ENCODE measurements around the gene RAPGEF1. TPM values are rescaled to one million over a fixed set of nuclear protein-coding genes. Genes with fewer than 3 reads are reported as not detected.
A peak's percentile ranks its signal among the peaks of the same experiment; 100 is the strongest.
"Not testable (repeated sequence)": the region's sequence is repeated elsewhere in the genome, so short reads cannot be mapped to it uniquely, and the experiment has no call there.

Gene RAPGEF1
- total and polyA plus RNA-seq, 9 donors: 17.0 to 64.4 (median 36.4) TPM

DNA sequence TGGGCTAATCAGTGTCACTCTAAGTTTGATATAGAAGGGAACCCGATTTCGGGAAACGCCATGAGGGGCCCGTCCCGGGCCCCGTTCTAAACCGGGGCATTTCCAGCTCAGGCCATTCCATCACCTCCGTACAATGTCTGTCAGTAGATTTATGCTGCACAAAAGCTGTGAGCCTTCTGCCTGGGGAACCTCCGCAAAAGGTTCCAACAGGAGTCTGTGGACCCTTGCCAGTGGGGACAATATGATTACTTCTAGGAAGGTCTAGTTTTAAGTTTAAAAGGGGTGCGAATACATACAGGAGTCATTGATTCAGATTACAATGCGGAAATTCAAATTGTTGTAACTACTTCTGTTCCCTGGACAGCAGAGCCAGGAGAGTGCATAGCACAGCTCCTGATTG, 57.6 kb downstream of the RAPGEF1 start:
- TF ChIP-seq EP300 (IDR thresholded peaks at IDR 0.05) (no peak), POLR2A (IDR thresholded peaks at IDR 0.05) (no peak)
- TF ChIP-seq, protein P1, sequence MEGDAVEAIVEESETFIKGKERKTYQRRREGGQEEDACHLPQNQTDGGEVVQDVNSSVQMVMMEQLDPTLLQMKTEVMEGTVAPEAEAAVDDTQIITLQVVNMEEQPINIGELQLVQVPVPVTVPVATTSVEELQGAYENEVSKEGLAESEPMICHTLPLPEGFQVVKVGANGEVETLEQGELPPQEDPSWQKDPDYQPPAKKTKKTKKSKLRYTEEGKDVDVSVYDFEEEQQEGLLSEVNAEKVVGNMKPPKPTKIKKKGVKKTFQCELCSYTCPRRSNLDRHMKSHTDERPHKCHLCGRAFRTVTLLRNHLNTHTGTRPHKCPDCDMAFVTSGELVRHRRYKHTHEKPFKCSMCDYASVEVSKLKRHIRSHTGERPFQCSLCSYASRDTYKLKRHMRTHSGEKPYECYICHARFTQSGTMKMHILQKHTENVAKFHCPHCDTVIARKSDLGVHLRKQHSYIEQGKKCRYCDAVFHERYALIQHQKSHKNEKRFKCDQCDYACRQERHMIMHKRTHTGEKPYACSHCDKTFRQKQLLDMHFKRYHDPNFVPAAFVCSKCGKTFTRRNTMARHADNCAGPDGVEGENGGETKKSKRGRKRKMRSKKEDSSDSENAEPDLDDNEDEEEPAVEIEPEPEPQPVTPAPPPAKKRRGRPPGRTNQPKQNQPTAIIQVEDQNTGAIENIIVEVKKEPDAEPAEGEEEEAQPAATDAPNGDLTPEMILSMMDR (IDR thresholded peaks at IDR 0.05): no peak
- no peaks in the 10 kb centered on the region for H3K36me3 ChIP-seq
- intact Hi-C loops (cut with DNase I): no loop called here
- DNase-seq: no peak
- peaks cover 7% of the 10 kb centered on the region for H3K4me1 ChIP-seq (ENCODE audit: insufficient read depth)
- no peak overlapping the region for H3K4me3 ChIP-seq
- H3K27me3 ChIP-seq: no peaks in the 10 kb centered on the region
- H3K9me3 ChIP-seq: no peaks in the 10 kb centered on the region
- H3K27ac ChIP-seq: peak overlapping the region in 1 of 2 donors; percentile 15
- 30 to 38% (median 31%) methylated on average over 11 of the region's 11 CpGs for WGBS, 3 donors

DNA sequence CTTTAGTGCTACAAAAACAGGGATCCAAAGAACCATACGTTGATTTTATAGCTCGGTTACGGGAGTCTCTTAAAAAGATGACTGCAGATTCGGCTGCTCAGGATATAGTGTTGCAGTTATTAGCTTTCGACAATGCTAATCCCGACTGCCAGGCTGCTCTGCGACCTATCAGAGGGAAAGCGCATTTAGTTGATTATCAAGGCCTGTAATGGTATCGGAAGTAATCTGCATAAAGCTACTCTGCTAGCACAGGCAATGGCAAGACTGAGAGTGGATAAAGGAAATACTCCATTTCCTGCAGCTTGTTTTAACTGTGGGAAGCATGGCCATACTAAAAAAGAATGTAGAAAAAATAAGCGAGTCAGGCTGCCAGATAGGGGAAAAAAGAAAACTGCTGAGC, 58.0 kb downstream of the RAPGEF1 start:
- H3K27me3 ChIP-seq; intact Hi-C loops (cut with DNase I); H3K9me3 ChIP-seq; H3K4me1 ChIP-seq (ENCODE audit: insufficient read depth); H3K4me3 ChIP-seq; H3K36me3 ChIP-seq; H3K27ac ChIP-seq; DNase-seq: not testable (repeated sequence)
- whole genome bisulfite sequencing, 3 donors: 56 to 69% (median 68%) methylated on average over 10 of the region's 10 CpGs

DNA sequence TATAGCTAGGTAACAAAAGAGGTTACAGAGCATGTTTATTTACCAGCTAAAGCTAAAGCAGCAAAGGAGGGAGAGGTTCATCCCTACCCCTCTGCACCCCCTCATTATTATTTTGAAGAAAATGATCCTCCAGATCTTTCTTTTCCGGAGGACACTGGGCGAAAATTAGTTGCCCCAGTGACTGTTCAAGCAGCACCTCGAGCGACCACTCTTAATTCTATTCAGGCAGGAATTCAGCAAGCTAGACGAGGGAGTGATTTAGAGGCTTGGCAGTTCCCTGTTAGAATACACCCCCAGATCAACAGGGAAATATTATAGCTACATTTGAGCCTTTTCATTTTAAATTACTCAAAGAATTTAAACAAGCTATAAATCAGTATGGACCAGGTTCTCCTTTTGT, 58.8 kb downstream of the RAPGEF1 start:
- 79 to 92% (median 85%) methylated on average over 5 of the region's 5 CpGs for WGBS, 3 donors
- H3K4me3 ChIP-seq; H3K27me3 ChIP-seq; H3K27ac ChIP-seq; H3K9me3 ChIP-seq; H3K36me3 ChIP-seq; DNase-seq; intact Hi-C loops (cut with DNase I): not testable (repeated sequence)
- H3K4me1 ChIP-seq (ENCODE audit: insufficient read depth): peaks cover 15% of the 10 kb centered on the region

DNA sequence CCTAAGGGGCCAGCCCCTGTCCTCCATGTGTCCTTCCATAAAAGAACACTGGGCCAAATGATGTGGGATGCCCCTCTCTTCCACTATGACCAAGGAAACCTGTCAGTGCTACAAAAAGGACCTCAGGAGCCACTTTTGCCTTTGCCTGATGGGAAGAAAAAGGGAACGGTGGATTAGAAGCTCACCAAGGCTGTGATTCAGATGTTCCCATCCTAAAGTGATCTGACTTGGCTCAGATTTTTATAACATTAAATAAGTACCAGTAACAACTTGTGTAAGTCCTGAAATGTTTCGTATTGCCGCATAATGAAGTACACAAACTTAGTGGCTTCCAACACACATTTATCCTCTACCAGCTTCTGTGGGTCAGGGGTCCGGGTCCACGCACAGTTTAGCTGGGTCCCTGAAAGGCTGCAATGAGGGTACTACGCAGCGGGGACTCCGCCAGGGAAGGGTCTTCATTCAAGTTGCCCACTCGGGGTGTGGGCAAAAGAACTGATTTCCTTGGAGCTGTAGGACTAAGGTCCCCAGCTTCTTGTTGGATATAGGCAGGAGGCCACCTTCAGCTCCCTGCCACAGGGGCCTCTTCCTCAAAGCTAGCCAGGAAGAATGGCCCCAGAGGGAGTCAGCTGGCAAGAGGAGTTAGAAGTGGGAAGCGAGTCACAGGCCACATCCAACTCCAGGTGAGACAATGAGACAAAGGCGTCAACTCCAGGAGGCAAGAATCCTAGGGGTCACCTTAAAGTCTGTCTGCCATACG, 60.4 kb downstream of the RAPGEF1 start:
- H3K4me3 ChIP-seq: no peak overlapping the region
- TF ChIP-seq, protein P1 (IDR thresholded peaks at IDR 0.05): no peak
- TF ChIP-seq POLR2A (IDR thresholded peaks at IDR 0.05) (no peak), EP300 (IDR thresholded peaks at IDR 0.05) (no peak)
- WGBS, 3 donors: 86 to 96% (median 91%) methylated on average over 12 of the region's 12 CpGs
- no peaks in the 10 kb centered on the region for H3K36me3 ChIP-seq
- H3K27me3 ChIP-seq: no peaks in the 10 kb centered on the region
- no peak for DNase-seq
- no peak overlapping the region for H3K27ac ChIP-seq
- intact Hi-C loops (cut with DNase I): no loop called here
- H3K9me3 ChIP-seq: no peaks in the 10 kb centered on the region
- H3K4me1 ChIP-seq (ENCODE audit: insufficient read depth): peaks cover 27% of the 10 kb centered on the region

DNA sequence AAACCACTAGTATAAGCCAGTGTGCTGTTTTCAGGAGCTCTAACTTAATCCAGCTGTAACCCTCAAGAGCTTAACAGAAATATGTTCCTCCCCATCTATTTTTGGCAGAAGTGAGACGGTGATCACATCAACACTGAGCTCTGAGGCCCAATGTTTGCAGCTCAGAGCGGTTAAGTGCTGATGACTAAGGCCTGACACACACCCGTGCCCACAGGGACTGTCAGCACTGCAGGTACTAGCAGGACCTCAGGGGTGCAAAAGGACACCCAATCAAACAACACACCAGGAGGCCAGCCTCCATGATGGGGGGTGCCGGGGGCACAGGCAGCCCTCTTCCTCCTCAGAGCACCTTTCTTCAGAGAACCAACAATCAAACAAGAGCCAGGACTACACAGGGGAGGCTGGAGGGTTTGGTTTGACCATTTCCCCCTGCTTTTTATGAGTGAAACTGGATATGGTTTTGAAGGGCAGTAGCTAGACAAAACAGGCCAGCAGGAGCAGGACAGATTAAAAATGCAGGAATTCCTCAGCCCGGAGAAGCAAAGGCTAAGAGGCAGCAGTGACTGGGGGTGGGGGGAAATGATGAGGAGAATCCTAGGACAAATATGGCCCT, 61.3 kb downstream of the RAPGEF1 start:
- H3K4me3 ChIP-seq: no peak overlapping the region
- intact Hi-C loops (cut with DNase I): no loop called here
- TF ChIP-seq POLR2A (IDR thresholded peaks at IDR 0.05): no peak
- TF ChIP-seq EP300 (IDR thresholded peaks at IDR 0.05): no peak
- TF ChIP-seq, protein P1 (IDR thresholded peaks at IDR 0.05): no peak
- no peaks in the 10 kb centered on the region for H3K27me3 ChIP-seq
- no peaks in the 10 kb centered on the region for H3K36me3 ChIP-seq
- DNase-seq: peak in 3 of 5 donors; percentile 45 to 60 (median 50)
- peak overlapping the region in 1 of 2 donors; percentile 47 for H3K27ac ChIP-seq
- no peaks in the 10 kb centered on the region for H3K9me3 ChIP-seq
- H3K4me1 ChIP-seq (ENCODE audit: insufficient read depth): peaks cover 32% of the 10 kb centered on the region
- 5 to 18% (median 5%) methylated on average over 5 of the region's 5 CpGs for WGBS, 3 donors

All from ovary (tissue), 9 donors.